Measurements from ENCODE around the gene CTU2.

CTU2 gene

GRCh38 chr16:88764080-88764479 is 57.8 kb downstream of the CTU2 start:
- DNase-seq, result no peak

- DNase-seq, result no peak
These were observed 58.6 kb downstream of the CTU2 start for GRCh38 chr16:88764913-88765349.

Data from femur (tissue), 1 donor.